H4 (cell line): ENCODE results near the gene PRSS21. TPM values are rescaled to one million over a fixed set of nuclear protein-coding genes. Genes with fewer than 3 reads are reported as not detected.

Experiments
- DNase-seq: peaks from one replicate; pipeline ENCODE4 v3.0.0-alpha.2; 2015; ENCODE audit warnings: low spot score
- total RNA-seq: library from RNA; depleted of rRNA; stranded (reverse); fragments of >200 nt; shearing (Covaris generic); gene quantifications from 2 replicates; pipeline ENCODE4 v1.2.3, GENCODE V29; 2014

Gene PRSS21
- total RNA-seq, 1 experiment from 2014 or later: not detected

- DNase-seq: no peak
Observed at GRCh38 chr16:2825906-2826305, 8.9 kb downstream of the PRSS21 start.

GRCh38 chr16:2826591-2827373 lies 9.7 kb downstream of the PRSS21 start:
- no peak for DNase-seq

- no peak for DNase-seq
Observed at GRCh38 chr16:2827374-2827791, 10.3 kb downstream of the PRSS21 start.

- DNase-seq: no peak
Observed at GRCh38 chr16:2827831-2828520, 10.9 kb downstream of the PRSS21 start.

DNA sequence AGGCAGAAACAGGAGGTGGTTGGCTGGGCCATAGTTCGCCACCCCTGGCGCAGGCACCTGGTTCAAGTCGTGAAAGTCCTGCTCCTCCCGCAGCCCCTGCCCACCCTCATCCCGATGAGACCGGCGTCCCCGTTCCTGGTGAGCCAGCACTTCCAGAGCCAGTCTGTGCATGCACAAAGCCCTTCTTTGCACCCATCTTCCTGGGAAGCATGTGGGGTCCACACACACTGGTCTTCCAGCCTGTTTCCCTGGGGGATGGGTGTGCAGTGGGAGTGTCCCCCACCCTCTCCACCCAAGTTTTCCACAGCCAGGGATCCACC lies 11.4 kb downstream of the PRSS21 start:
- DNase-seq: no peak

- no peak for DNase-seq
Observed at GRCh38 chr16:2828876-2829430, 11.9 kb downstream of the PRSS21 start.

DNA sequence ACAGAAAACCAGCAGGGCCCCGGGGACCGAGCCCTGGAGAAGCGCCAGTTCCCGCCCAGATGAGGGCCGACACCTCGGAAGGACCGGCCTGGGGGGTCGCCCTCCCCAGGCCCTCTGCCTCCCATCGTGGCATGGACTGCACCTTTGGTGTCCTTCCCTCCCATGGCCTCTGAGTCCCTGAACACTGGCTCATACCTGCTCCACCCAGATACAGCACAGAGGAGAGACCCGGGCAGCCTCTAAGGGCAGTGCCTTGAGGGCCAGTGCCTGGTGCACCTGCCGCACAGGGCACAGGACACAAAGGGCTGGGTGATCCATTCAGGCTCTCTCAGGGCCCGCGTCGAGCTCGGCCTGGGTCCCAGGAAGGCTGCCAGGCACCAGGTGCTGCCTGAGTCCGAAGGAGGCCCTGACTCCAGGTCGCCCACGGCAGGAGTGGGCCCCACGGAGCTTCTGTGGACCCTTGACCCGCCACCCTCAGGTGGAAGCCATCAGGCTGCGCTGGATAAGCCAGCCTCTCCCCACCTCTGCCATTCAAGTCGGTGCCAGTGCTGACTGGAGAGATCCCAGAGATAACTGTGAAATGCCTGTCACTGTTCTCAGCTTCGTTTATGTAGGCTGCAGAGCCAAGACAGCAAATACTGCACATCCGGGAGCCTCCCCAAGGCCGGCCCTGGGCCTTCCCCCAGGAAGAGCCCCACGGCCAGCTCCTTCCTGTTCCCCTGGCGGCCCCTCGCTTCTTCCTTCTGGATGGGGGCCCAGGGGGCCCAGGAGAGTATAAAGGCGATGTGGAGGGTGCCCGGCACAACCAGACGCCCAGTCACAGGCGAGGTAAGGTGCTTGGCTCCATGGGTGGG lies 12.7 kb downstream of the PRSS21 start, which contains the start of gene ZG16B:
TSS of gene ZG16B (plus strand) at position 803 of the 854 bp plus-strand sequence. CDS start 139 bp downstream, outside the sequence.
- no peak for DNase-seq

DNA sequence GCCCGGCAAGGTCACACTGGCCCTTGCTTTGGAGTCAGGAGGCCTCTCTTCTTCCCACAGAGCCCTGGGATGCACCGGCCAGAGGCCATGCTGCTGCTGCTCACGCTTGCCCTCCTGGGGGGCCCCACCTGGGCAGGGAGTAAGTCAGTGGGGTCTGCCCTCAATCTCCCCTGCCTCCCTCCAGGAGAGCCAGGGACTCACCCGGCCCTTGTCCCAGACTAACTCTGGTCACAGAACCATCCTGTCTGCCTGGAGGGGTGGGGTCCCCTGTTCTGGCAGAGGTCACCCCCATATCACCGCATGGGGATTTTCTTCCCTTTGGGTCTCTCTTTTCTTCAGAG lies 13.3 kb downstream of the PRSS21 start:
- DNase-seq: no peak

- no peak for DNase-seq
Observed at GRCh38 chr16:2831203-2831602, 14.2 kb downstream of the PRSS21 start.

DNA sequence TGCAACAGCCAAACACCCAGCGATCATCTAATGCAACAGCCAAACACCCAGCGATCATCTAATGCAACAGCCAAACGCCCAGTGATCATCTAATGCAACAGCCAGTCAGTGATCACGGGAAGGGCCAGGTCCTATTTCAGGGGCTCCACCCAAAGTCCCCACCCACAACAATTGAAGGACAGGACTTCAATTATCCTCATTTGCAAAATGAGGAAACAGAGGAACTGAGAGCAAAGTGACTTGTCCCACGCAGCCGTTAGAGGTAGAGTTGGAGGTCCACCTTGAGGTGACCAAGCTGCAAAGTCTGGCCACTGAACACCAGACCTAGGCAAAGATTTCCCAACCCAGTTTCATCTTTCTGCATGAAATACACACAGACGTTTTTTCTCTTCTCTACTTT lies 16.7 kb downstream of the PRSS21 start:
- DNase-seq: no peak

DNA sequence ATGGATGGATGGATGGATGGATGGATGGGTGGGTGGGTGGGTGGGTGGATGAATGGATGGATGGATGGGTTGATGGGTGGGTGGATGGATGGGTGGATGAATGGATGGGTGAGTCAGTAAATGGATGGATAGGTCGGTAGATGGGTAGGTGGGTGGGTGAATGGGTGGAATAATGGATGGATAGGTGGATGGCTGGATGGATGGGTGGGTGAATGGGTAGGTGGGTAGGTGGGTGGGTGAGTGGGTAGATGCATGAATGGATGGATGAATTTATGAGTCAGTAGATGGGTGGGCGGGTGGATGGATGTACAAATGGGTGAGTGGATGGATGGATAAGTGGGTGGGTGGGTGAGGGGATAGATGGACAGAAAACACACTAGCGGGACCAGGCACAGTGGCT lies 17.9 kb downstream of the PRSS21 start:
- no peak for DNase-seq

DNA sequence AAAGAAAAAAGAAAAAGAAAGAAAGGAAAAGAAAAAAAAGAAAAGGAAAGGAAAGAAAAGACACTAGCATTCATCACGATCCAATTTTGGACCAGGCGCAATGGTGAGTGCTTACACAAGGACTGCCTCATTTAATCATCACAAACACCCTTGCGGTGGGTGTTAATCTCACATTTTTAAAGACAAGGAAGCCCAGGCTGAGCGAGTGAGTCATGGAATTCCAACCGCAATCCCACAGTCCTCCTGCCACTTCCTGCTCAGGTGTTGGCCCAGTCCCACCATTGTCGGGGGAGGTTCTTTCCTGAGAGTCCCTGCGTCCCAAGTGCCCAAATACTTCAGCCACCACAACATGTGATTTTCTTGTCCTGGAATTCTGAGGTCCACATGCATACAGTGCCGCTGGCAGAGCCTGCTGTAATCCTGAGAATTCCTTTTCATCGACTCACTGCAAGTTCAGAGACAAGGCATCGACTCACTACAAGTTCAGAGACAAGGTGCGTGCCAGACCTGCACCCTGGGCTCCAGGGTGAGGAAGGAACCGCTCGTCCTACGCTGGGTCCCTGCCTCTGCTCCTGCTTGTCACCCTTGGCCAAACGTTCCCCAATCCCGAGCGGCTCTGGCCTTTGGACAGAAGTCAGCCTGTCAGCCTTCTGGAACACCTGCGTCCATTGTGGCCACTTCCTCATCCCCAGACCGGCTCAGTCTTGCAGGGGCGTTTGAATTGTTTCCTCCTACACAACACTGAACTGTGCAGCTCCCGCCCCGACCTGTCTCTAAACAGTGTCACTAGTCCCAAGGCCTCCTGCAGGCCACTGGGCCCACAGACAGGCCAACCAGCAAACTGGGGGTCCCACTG lies 18.8 kb downstream of the PRSS21 start:
- peak; percentile 99 for DNase-seq

DNA sequence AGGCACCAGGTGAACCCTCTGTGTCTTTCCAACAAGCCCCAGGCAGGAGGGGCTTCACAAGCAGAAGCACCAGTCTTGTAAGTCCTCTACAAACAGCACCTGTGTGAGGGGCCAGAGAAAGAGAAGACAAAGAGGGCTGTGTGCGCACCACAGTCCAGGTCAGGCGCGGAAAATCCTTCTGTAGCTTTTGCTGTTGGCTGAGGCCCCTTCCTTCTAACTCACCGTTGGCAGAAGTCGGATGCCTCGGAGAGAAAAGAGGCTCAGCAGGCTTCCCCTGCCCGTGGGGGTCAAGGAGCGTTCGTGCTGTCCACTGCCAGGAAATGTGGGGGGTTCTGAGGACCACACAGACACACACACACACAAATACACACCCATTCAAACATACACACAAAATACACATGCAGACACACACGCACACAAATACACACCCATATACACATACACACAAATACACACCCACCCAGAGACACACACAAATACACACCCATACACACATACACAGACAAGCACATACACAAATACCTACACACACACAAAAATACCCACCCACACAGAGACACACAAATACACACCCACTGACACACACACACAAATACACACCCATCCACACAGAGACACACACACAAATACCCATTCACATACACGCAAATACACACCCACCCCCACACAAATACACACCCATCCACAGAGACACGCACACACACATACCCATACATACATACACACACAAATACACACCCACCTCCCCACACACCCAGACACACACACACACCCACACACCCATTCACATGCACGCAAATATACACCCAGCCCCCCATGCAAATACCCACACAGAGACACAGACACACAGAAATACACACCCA lies 19.8 kb downstream of the PRSS21 start:
- DNase-seq: no peak

DNA sequence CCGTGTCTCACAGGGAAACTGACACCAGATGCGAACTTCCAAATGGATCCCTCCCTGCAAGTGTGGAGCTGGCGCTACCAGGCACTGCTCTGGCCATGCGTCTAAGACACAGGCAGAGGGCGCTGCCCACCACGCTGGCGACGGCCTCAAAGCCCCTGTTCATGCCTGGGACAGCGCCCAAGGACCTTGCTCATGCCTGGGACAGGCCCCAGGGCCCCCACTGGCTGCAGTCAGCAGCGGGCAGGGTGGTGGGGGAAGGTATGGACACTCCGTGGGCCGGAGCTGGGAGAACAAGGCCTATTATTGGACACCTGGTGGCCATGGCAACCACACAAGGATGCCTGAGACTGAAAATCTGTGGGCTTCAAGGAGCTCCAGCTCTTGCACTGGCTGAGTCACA lies 21.9 kb downstream of the PRSS21 start:
- peak; percentile 67 for DNase-seq

- DNase-seq: no peak
Observed at GRCh38 chr16:2839650-2840450, 22.8 kb downstream of the PRSS21 start.

DNA sequence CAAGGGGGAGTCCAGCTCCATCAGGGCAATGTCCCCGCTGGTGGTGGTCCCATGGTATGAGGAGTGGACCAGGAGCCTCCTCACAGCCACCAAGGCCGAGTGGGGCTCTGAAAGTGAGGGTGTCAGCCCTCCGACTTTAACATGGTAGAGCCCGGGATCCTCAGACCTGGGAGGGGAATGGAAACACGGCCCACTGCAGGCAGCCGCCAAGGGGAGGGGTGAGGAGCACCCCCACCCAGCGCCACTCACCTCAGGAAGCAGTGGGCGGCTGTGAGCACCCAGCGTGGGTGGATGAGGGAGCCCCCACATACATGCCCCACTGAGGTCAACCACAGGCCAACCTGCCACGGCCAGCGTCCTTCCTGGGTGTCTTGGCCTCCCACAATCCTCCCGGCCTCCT lies 23.9 kb downstream of the PRSS21 start:
- DNase-seq: no peak

- no peak for DNase-seq
Observed at GRCh38 chr16:2841606-2842339, 24.7 kb downstream of the PRSS21 start.

- no peak for DNase-seq
Observed at GRCh38 chr16:2842340-2843000, 25.4 kb downstream of the PRSS21 start.
